ENCODE measurements around the gene TRIM39.

The TRIM39 gene

DNA sequence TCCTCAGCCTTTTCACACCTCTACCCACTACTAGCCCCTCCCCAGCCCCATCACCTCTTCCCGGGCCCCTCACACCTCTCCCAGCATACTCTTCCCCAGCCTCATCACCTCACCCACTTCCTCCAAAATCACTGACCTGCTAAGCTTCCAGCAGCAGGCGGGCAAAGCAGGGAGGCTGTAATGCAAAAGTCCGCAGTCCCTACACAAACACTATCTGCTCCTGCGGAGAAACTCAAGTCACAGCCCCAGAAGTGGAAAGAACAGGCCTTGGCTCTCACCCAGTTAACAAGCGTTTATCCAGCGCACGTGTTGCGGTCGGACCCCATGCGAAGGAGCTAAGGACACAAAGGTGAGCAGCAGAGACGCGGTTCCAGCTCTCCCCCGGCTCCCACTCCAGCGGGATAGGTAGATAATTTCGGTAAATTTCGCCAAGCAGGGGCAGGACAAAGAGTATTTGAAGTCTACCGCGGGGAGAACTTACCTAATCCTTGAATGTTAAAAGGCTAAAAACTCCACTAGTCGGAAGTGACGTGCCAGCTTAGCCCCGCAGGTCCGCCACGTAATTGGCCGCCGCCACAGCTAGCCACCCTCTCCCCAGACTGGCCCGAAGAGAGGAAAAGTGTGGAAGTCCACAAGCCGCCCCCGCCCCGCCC lies 728 bp upstream of the TRIM39 start:
- H3K4me3 ChIP-seq (replicated peaks; ENCODE audit: low read depth, low read length), result peak overlapping the region; percentile 82
- no peak for TF ChIP-seq CTCF (IDR thresholded peaks at IDR 0.05; ENCODE audit: low read depth, low read length, missing control alignments)
- peak; percentile 49 for DNase-seq (ENCODE audit: extremely low read depth, low read depth)

GRCh38 chr6:30327232-30327746 lies 562 bp downstream of the TRIM39 start:
- peak overlapping the region; percentile 82 for H3K4me3 ChIP-seq (replicated peaks; ENCODE audit: low read depth, low read length)
- DNase-seq (ENCODE audit: extremely low read depth, low read depth), result peak; percentile 29
- no peak for TF ChIP-seq CTCF (IDR thresholded peaks at IDR 0.05; ENCODE audit: low read depth, low read length, missing control alignments)

DNA sequence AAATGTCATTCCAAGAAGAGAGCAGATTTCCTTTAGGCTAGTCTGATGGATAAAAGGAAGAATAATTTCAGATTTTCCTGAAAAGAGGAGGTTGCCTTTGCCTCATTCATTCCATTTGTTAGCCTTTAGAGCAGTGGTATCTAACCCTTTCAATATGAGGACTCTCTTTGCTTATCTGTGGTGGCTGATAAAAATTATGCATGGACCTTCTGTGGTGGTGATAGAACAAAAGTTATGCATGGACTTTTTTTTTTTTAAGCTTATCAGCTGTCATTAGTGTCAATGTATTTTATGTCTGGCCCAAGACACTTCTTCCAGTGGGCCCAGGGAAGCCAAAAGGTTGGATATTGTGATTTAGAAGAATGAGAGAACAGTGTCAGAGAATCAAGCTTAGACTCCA lies 1.7 kb downstream of the TRIM39 start:
- no peak for TF ChIP-seq CTCF (IDR thresholded peaks at IDR 0.05; ENCODE audit: low read depth, low read length, missing control alignments)
- no peak for DNase-seq (ENCODE audit: extremely low read depth, low read depth)
- H3K4me3 ChIP-seq (replicated peaks; ENCODE audit: low read depth, low read length), result no peak overlapping the region

DNA sequence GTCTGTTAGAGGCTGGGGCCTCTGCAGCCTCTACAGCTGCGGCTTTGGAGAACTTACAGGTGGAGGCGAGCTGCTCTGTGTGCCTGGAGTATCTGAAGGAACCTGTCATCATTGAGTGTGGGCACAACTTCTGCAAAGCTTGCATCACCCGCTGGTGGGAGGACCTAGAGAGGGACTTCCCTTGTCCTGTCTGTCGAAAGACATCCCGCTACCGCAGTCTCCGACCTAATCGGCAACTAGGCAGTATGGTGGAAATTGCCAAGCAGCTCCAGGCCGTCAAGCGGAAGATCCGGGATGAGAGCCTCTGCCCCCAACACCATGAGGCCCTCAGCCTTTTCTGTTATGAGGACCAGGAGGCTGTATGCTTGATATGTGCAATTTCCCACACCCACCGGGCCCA lies 2.6 kb downstream of the TRIM39 start:
- no peak for TF ChIP-seq CTCF (IDR thresholded peaks at IDR 0.05; ENCODE audit: low read depth, low read length, missing control alignments)
- no peak for DNase-seq (ENCODE audit: extremely low read depth, low read depth)
- no peak overlapping the region for H3K4me3 ChIP-seq (replicated peaks; ENCODE audit: low read depth, low read length)

DNA sequence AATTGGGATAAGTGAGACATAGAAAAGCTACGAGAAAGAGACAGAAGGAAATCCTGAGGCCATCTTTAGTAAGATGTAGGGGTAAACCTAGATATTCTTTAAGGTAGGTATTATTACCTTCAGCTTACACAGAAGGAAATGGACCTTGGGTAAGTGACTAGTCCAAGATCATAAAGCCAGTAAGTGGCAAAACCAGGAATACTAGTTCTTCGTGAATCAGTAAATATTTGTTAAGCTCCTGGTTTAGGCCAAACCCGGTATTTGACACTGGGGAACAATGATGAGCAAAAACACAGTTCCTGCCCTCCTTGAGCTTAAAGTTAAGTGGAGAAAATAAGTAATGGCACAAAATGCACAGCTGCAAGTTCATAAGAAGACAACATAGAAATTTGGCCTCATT lies 5.3 kb downstream of the TRIM39 start:
- no peak for DNase-seq (ENCODE audit: extremely low read depth, low read depth)
- no peak for TF ChIP-seq CTCF (IDR thresholded peaks at IDR 0.05; ENCODE audit: low read depth, low read length, missing control alignments)
- no peak overlapping the region for H3K4me3 ChIP-seq (replicated peaks; ENCODE audit: low read depth, low read length)

- no peak for DNase-seq (ENCODE audit: extremely low read depth, low read depth)
- TF ChIP-seq CTCF (IDR thresholded peaks at IDR 0.05; ENCODE audit: low read depth, low read length, missing control alignments), result no peak
- H3K4me3 ChIP-seq (replicated peaks; ENCODE audit: low read depth, low read length), result no peak overlapping the region
Observed at GRCh38 chr6:30334075-30334783, 7.5 kb downstream of the TRIM39 start.

Data from HFF-Myc (cell line).